Ectodermal cell (in vitro differentiated cells): ENCODE measurements around the gene VGLL3. TPM values are rescaled to one million over a fixed set of nuclear protein-coding genes. Genes with fewer than 3 reads are reported as not detected.
A peak's percentile ranks its signal among the peaks of the same experiment; 100 is the strongest.
"Not testable (repeated sequence)": the region's sequence is repeated elsewhere in the genome, so short reads cannot be mapped to it uniquely, and the experiment has no call there.

Experiments used
- H3K27ac ChIP-seq: 2 replicates; pipeline ENCODE4 v1.7.0; 2013; ENCODE audit warnings: mild to moderate bottlenecking, low read depth, low read length; ENCODE audit not compliant: insufficient read depth, poor library complexity, severe bottlenecking
- H3K27me3 ChIP-seq: 2 replicates; pipeline ENCODE4 v1.7.0; 2013; ENCODE audit warnings: mild to moderate bottlenecking, low read length; ENCODE audit not compliant: insufficient read depth, control insufficient read depth, poor library complexity, severe bottlenecking
- H3K36me3 ChIP-seq: one replicate; pipeline ENCODE4 v1.7.0; 2013; ENCODE audit warnings: low read length; ENCODE audit not compliant: control insufficient read depth, insufficient read depth
- H3K4me1 ChIP-seq: one replicate; pipeline ENCODE4 v1.7.0; 2013; ENCODE audit warnings: low read length; ENCODE audit not compliant: control insufficient read depth, insufficient read depth
- H3K4me3 ChIP-seq: 2 replicates; pipeline ENCODE4 v1.7.0; 2013; ENCODE audit warnings: low read depth, low read length, control low read depth; ENCODE audit not compliant: insufficient read depth
- H3K9me3 ChIP-seq: 2 replicates; pipeline ENCODE4 v1.7.0; 2013; ENCODE audit warnings: mild to moderate bottlenecking, low read length, moderate library complexity; ENCODE audit not compliant: control insufficient read depth
- WGBS, 2 experiments: methylation state at CpG; one replicate each; pipeline ENCODE4 v1.1.7; 2013; ENCODE audit warnings: missing lambda C conversion rate in 2 of 2; 5-methylcytosine and 5-hydroxymethylcytosine counted together
- polyA plus RNA-seq, 4 experiments: library from polyadenylated mRNA; stranded (reverse); fragments of 50-300 nt; gene quantifications; one replicate each; pipeline ENCODE4 v1.2.3, GENCODE V29; 2013

VGLL3 gene, protein sequence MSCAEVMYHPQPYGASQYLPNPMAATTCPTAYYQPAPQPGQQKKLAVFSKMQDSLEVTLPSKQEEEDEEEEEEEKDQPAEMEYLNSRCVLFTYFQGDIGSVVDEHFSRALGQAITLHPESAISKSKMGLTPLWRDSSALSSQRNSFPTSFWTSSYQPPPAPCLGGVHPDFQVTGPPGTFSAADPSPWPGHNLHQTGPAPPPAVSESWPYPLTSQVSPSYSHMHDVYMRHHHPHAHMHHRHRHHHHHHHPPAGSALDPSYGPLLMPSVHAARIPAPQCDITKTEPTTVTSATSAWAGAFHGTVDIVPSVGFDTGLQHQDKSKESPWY
- polyA plus RNA-seq (2013, experiment 1 of 4) = 56.8 TPM
- 32.2 TPM for polyA plus RNA-seq (2013, experiment 2 of 4)
- 17.2 TPM for polyA plus RNA-seq (2013, experiment 3 of 4)
- polyA plus RNA-seq (2013, experiment 4 of 4) = 24.7 TPM

- Histone ChIP-seq H3K36me3 (no peaks in the 10 kb centered on the region), H3K27me3 (peaks cover 14% of the 10 kb centered on the region), H3K4me3 (peak within 1 kb of the TSS; percentile 66), H3K4me1 (no peaks in the 10 kb centered on the region), H3K27ac (peak within 1 kb of the TSS; percentile 30), H3K9me3 (no peaks in the 10 kb centered on the region)
- WGBS, 2 experiments = 0% methylated on average over 77 of the region's 77 CpGs
These were observed at the start of gene VGLL3 for GRCh38 chr3:86990734-86991481. VGLL3 (minus strand) TSS chr3:86991149; CDS start chr3:86990743, 406 bp downstream.

- H3K4me3 ChIP-seq = no peak overlapping the region
- 91 to 96% methylated on average over 3 of the region's 3 CpGs for WGBS, 2 experiments
- H3K4me1 ChIP-seq = no peaks in the 10 kb centered on the region
- H3K27me3 ChIP-seq = no peaks in the 10 kb centered on the region
- no peaks in the 10 kb centered on the region for H3K9me3 ChIP-seq
- no peaks in the 10 kb centered on the region for H3K36me3 ChIP-seq
- H3K27ac ChIP-seq = no peak overlapping the region
These were observed 46.7 kb upstream of the VGLL3 start for GRCh38 chr3:87037652-87038051.

DNA sequence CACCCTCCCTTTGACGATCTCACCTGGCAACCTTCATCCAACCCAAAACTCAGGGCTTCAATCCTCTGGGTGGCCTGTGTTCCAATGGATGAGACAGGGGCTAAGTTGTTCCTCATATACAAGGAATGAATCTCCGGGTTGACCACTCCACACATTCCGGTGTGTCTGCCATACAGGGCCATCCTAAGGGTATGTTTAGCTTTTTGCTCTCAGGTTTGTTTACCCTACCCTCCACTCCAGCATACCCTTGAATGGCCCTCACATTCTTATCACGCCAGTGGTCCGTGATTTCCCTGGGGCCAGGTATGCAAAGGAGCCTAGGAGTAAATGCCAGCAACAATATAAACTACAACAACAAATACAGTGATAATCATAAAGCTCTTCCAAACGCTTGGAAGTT is 45.7 kb upstream of the VGLL3 start:
- no peak overlapping the region for H3K27ac ChIP-seq
- H3K9me3 ChIP-seq = no peaks in the 10 kb centered on the region
- H3K36me3 ChIP-seq = no peaks in the 10 kb centered on the region
- no peak overlapping the region for H3K4me3 ChIP-seq
- no peaks in the 10 kb centered on the region for H3K27me3 ChIP-seq
- H3K4me1 ChIP-seq = no peaks in the 10 kb centered on the region
- 95 to 98% methylated on average over 6 of the region's 6 CpGs for WGBS, 2 experiments

GRCh38 chr3:87035339-87035738 is 44.4 kb upstream of the VGLL3 start:
- no peaks in the 10 kb centered on the region for H3K9me3 ChIP-seq
- WGBS, 2 experiments = 97 to 98% methylated on average over 3 of the region's 3 CpGs
- no peaks in the 10 kb centered on the region for H3K27me3 ChIP-seq
- no peak overlapping the region for H3K4me3 ChIP-seq
- no peak overlapping the region for H3K27ac ChIP-seq
- H3K36me3 ChIP-seq = no peaks in the 10 kb centered on the region
- H3K4me1 ChIP-seq = no peaks in the 10 kb centered on the region

GRCh38 chr3:87033205-87033604 is 42.3 kb upstream of the VGLL3 start:
- Histone ChIP-seq H3K9me3 (no peaks in the 10 kb centered on the region), H3K27ac (no peak overlapping the region), H3K4me3 (no peak overlapping the region), H3K36me3 (no peaks in the 10 kb centered on the region), H3K4me1 (no peaks in the 10 kb centered on the region), H3K27me3 (no peaks in the 10 kb centered on the region)
- WGBS, 2 experiments = 89 to 98% methylated on average over 1 of the region's 1 CpG

DNA sequence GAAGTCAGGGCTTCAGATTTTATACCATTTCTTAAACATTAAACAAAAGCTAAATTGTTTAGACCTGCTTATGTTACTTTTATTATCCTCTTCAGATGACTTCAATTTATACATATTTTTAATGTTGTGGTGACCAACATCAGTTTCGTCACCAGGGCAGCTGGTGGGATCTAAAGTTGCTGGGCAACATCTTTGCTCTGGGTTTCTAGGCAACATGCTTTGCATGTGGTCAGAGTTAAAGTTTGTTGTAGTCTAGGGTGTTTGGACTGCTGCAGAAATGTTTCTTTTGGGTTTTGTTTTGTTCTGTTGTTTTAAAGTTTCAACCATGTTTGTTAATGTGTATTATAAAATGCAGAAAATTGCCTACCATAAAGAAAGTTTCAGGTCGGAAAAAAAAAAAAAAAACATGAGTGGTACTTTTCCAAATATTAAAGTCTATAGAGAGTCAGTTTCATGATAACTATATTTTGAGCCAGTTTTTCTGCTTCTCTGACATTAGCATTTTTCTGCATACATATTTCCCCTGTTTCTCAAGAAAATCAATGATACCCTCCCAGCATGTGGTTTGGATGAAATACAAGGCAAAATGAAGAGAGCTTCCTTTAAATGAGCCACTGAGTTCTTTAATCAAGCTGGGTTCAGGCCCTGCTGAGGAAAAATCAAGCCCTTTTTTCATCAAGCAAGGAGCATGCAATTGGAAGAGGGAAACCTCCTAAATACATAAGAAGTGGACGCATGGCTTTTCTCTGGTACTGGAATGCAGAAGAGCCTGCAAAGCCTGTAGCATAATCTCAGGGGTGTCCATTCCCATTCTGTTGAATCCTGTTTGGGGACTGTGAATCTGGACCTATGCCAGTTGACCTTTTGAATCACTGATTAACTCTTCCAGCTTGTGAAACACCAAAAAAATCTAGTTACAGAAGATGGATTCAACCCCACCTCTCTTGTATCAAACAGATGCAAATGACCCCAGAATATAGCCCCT is 35.0 kb upstream of the VGLL3 start:
- Histone ChIP-seq H3K27ac (no peak overlapping the region), H3K27me3 (no peaks in the 10 kb centered on the region), H3K36me3 (no peaks in the 10 kb centered on the region), H3K4me1 (no peaks in the 10 kb centered on the region), H3K4me3 (no peak overlapping the region), H3K9me3 (no peaks in the 10 kb centered on the region)
- 83 to 94% methylated on average over 2 of the region's 3 CpGs for WGBS, 2 experiments

GRCh38 chr3:87017370-87017769 is 26.4 kb upstream of the VGLL3 start:
- not testable (repeated sequence) for H3K27me3 ChIP-seq, H3K4me3 ChIP-seq
- 87 to 88% methylated on average over 6 of the region's 6 CpGs for WGBS, 2 experiments

DNA sequence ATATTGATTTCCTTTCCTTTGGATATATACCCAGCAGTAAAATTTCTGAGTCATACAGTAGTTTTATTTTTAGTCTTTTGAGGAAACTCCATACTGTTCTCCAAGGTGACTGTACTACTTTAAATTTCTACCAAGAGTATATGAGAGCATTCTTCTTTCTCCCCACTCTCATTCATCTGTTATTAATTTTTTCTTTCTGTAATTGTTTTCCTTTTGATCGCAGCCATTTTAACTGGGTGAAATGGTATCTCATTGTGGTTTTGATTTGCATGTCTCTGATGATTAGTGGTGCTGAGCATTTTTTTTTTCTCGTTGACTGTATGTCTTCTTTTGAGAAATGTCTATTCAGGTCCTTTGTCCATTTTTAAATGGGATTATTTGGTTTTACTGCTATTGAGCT is 18.3 kb upstream of the VGLL3 start:
- 42 to 44% methylated on average over 2 of the region's 2 CpGs for WGBS, 2 experiments
- no peaks in the 10 kb centered on the region for H3K36me3 ChIP-seq
- H3K27me3 ChIP-seq = no peaks in the 10 kb centered on the region
- H3K4me1 ChIP-seq = no peaks in the 10 kb centered on the region
- H3K27ac ChIP-seq = no peak overlapping the region
- H3K4me3 ChIP-seq = no peak overlapping the region
- no peaks in the 10 kb centered on the region for H3K9me3 ChIP-seq

More at GRCh38 chr3:87017370-87017769, 26.4 kb upstream of the VGLL3 start:
- not testable (repeated sequence) for H3K4me1 ChIP-seq, H3K27ac ChIP-seq, H3K9me3 ChIP-seq, H3K36me3 ChIP-seq

GRCh38 chr3:87006844-87007439 is 16.0 kb upstream of the VGLL3 start:
- no peaks in the 10 kb centered on the region for H3K27me3 ChIP-seq
- H3K9me3 ChIP-seq = no peaks in the 10 kb centered on the region
- no peaks in the 10 kb centered on the region for H3K4me1 ChIP-seq
- 40 to 86% methylated on average over 1 to 2 of the region's 4 CpGs for WGBS, 2 experiments
- no peaks in the 10 kb centered on the region for H3K36me3 ChIP-seq
- no peak overlapping the region for H3K4me3 ChIP-seq
- no peak overlapping the region for H3K27ac ChIP-seq
